HepG2 (cell line): ENCODE measurements around the gene SSX2IP. TPM values are rescaled to one million over a fixed set of nuclear protein-coding genes. Genes with fewer than 3 reads are reported as not detected.

ENCODE experiments used
- ELF4 ChIP-seq: sonication (generic); formaldehyde crosslinking; IDR thresholded peaks from 2 replicates; pipeline ENCODE4 v1.5.0; 2020; ENCODE audit warnings: missing genetic modification reagents, mild to moderate bottlenecking, moderate library complexity, borderline replicate concordance
- HES4 ChIP-seq: sonication (generic); formaldehyde crosslinking; IDR thresholded peaks from 2 replicates; pipeline ENCODE4 v1.9.0; 2021; ENCODE audit warnings: mild to moderate bottlenecking, missing genetic modification reagents, borderline replicate concordance
- IKZF1 ChIP-seq: fragments of 450-650 bp; IDR thresholded peaks from 2 replicates; pipeline ENCODE4 v1.7.1; 2016
- KAT2B ChIP-seq: fragments of 150-350 bp; IDR thresholded peaks from 2 replicates; pipeline ENCODE4 v1.6.1; 2014; ENCODE audit warnings: low read depth, low read length, borderline replicate concordance
- KLF11 ChIP-seq: IDR thresholded peaks from 2 replicates; pipeline ENCODE4 v1.6.1; 2016; ENCODE audit warnings: missing compliant biosample characterization
- KMT2B ChIP-seq: IDR thresholded peaks from 2 replicates; pipeline ENCODE4 v1.6.1; 2016; ENCODE audit warnings: missing genetic modification reagents, missing compliant biosample characterization
- MIXL1 ChIP-seq: IDR thresholded peaks from 2 replicates; pipeline ENCODE4 v1.6.1; 2016
- NCOA1 ChIP-seq: sonication (generic); formaldehyde crosslinking; IDR thresholded peaks from 2 replicates; pipeline ENCODE4 v1.9.0; 2021; ENCODE audit warnings: missing genetic modification reagents
- NFRKB ChIP-seq: fragments of 450-650 bp; IDR thresholded peaks from 2 replicates; pipeline ENCODE4 v1.6.1; 2017
- RERE ChIP-seq: IDR thresholded peaks from 2 replicates; pipeline ENCODE4 v1.6.1; 2016; ENCODE audit warnings: low read depth, missing genetic modification reagents, missing compliant biosample characterization
- SP2 ChIP-seq: sonication (generic); formaldehyde crosslinking; IDR thresholded peaks from 2 replicates; pipeline ENCODE4 v1.5.1; 2020; ENCODE audit warnings: mild to moderate bottlenecking, missing genetic modification reagents
- TBX3 ChIP-seq: fragments of 450-650 bp; IDR thresholded peaks from 2 replicates; pipeline ENCODE4 v1.6.1; 2017; ENCODE audit warnings: antibody characterized with exemption, mild to moderate bottlenecking, inconsistent platforms, borderline replicate concordance
- ZBTB44 ChIP-seq: sonication (generic); formaldehyde crosslinking; IDR thresholded peaks from 2 replicates; pipeline ENCODE4 v1.4.0; 2020; ENCODE audit warnings: missing genetic modification reagents
- ZNF260 ChIP-seq: sonication (generic); formaldehyde crosslinking; IDR thresholded peaks from 2 replicates; pipeline ENCODE4 v1.4.0; 2020; ENCODE audit warnings: missing genetic modification reagents, low read depth, mild to moderate bottlenecking, borderline replicate concordance
- ZNF282 ChIP-seq: fragments of 450-650 bp; IDR thresholded peaks from 2 replicates; pipeline ENCODE4 v1.6.1; 2018; ENCODE audit not compliant: partially characterized antibody
- ZNF296 ChIP-seq: sonication (generic); formaldehyde crosslinking; conservative IDR thresholded peaks from 2 replicates; pipeline ENCODE4 v1.5.0; 2020; ENCODE audit warnings: mild to moderate bottlenecking, missing genetic modification reagents
- ZNF333 ChIP-seq: sonication (generic); formaldehyde crosslinking; IDR thresholded peaks from 2 replicates; pipeline ENCODE4 v1.4.0; 2020; ENCODE audit warnings: mild to moderate bottlenecking, missing genetic modification reagents, borderline replicate concordance
- ZNF605 ChIP-seq: sonication (generic); formaldehyde crosslinking; IDR thresholded peaks from 2 replicates; pipeline ENCODE4 v1.8.0; 2022; ENCODE audit warnings: mild to moderate bottlenecking, missing genetic modification reagents
- ZNF660 ChIP-seq: sonication (generic); formaldehyde crosslinking; IDR thresholded peaks from 2 replicates; pipeline ENCODE4 v1.5.1; 2020; ENCODE audit warnings: mild to moderate bottlenecking, low read depth, missing genetic modification reagents, borderline replicate concordance
- ZNF737 ChIP-seq: sonication (generic); formaldehyde crosslinking; IDR thresholded peaks from 2 replicates; pipeline ENCODE4 v1.5.0; 2020; ENCODE audit warnings: missing genetic modification reagents, mild to moderate bottlenecking, borderline replicate concordance
- polyA plus RNA-seq, 8 experiments: library from polyadenylated mRNA; depleted of rRNA in 3 of 8; stranded (reverse) in 7 of 8; unstranded in 1 of 8; fragments of >200 nt; fragmentation: Illumina TruSeq in 4 of 8; extraction: Trizol in 4 of 8; gene quantifications; 2 replicates each; pipeline versions ENCODE4 v1.2.1 to v1.2.3, GENCODE V29; 2011 to 2016; ENCODE audit warnings: low read depth in 4 of 8, missing spikeins in 1 of 8, mixed read lengths in 1 of 8; ENCODE audit not compliant: insufficient read depth in 1 of 8
- total RNA-seq, 5 experiments: library from RNA; depleted of rRNA; stranded (reverse); fragments of >200 nt; fragmentation: Illumina TruSeq; extraction: Trizol; gene quantifications; 2 replicates each; pipeline ENCODE4 v1.2.3, GENCODE V29; 2016; ENCODE audit warnings: low read depth in 1 of 5
- TF ChIP-seq, protein P1 (sequence below): sonication (generic); formaldehyde crosslinking; IDR thresholded peaks from 2 replicates; pipeline ENCODE4 v1.8.1; 2022; ENCODE audit warnings: mild to moderate bottlenecking, missing genetic modification reagents
- TF ChIP-seq, protein P2 (sequence below): IDR thresholded peaks from 2 replicates; pipeline ENCODE4 v1.6.1; 2018; ENCODE audit warnings: missing genetic modification reagents

SSX2IP gene
- total and polyA plus RNA-seq, 2 of the 13 experiments (the other 11 are each of a cell fraction or from before 2014, with no cell fraction given) = 2.7 to 23.7 TPM

DNA sequence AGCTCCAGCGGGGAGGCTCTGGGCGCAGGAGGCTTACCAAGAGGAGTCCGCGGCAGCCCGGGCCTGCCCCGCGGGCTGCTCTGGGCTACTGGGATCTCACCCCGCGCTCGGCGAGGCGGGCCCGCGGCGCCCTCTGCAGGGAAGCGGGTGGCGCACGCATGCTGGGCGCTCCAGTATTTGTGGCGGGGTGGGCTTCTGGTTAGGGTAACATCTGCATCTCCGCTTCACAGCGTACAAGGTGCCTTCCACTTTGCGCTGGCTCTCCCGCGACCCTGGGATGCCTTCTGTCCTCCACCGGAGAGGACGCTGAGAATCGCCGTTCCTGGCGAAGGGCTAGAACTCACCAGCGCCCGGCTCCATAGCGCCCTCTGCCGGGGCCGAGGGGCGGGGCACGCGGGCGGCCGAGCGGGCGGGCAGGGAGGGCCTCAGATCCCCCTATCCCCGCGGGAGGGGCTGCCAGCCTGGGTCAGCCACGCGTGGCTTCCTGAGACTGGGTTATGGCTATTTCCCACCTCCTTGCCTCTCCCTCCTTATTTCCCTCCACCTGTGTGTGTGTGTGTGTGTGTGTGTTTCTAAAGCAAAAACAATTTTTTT is 69.4 kb downstream of the SSX2IP start (continued):
- TF ChIP-seq HES4 = no peak
- TF ChIP-seq ZNF605 (CRISPR knock-in tag) = no peak
- TF ChIP-seq ZBTB44 (CRISPR knock-in tag) = no peak
- TF ChIP-seq, protein P1, sequence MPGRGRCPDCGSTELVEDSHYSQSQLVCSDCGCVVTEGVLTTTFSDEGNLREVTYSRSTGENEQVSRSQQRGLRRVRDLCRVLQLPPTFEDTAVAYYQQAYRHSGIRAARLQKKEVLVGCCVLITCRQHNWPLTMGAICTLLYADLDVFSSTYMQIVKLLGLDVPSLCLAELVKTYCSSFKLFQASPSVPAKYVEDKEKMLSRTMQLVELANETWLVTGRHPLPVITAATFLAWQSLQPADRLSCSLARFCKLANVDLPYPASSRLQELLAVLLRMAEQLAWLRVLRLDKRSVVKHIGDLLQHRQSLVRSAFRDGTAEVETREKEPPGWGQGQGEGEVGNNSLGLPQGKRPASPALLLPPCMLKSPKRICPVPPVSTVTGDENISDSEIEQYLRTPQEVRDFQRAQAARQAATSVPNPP (CRISPR knock-in tag) = no peak
- no peak for TF ChIP-seq ZNF296 (CRISPR knock-in tag)
- TF ChIP-seq ZNF737 (CRISPR knock-in tag) = no peak
- no peak for TF ChIP-seq SP2
- no peak for TF ChIP-seq IKZF1
- TF ChIP-seq NFRKB = no peak
- TF ChIP-seq MIXL1 (CRISPR knock-in tag) = no peak
- 0 out of 2 replicates have a peak, but pooled peaks have one; percentile 29 for TF ChIP-seq KMT2B (CRISPR knock-in tag)
- TF ChIP-seq, protein P2, sequence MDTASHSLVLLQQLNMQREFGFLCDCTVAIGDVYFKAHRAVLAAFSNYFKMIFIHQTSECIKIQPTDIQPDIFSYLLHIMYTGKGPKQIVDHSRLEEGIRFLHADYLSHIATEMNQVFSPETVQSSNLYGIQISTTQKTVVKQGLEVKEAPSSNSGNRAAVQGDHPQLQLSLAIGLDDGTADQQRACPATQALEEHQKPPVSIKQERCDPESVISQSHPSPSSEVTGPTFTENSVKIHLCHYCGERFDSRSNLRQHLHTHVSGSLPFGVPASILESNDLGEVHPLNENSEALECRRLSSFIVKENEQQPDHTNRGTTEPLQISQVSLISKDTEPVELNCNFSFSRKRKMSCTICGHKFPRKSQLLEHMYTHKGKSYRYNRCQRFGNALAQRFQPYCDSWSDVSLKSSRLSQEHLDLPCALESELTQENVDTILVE (CRISPR knock-in tag) = no peak
- no peak for TF ChIP-seq ZNF260 (CRISPR knock-in tag)
- TF ChIP-seq NCOA1 (CRISPR knock-in tag) = no peak
- no peak for TF ChIP-seq KAT2B
- TF ChIP-seq ZNF282 = no peak
- TF ChIP-seq TBX3 = no peak
- TF ChIP-seq ZNF333 (CRISPR knock-in tag) = peak; percentile 39; the same call in 1 of the 2 replicates
- no peak for TF ChIP-seq ELF4 (CRISPR knock-in tag)
- no peak for TF ChIP-seq RERE (CRISPR knock-in tag)
- TF ChIP-seq ZNF660 = no peak
- no peak for TF ChIP-seq KLF11 (CRISPR knock-in tag)
